Measurements from ENCODE around the gene CHRNE.

- TF ChIP-seq EZH2phosphoT487 (IDR thresholded peaks at IDR 0.05; ENCODE audit: low read depth) (no peak), CTCF (IDR thresholded peaks at IDR 0.05; ENCODE audit: low read depth, low read length) (no peak)
Observed at GRCh38 chr17:4919511-4920047, 16.7 kb upstream of the CHRNE start.

All from OCI-LY3 (cell line).